GM12872 (cell line): ENCODE results near the gene MYH7B.

Experiments used
- CTCF ChIP-seq: IDR thresholded peaks from 3 replicates; pipeline ENCODE4 v1.5.1; 2011; ENCODE audit warnings: low read depth, mild to moderate bottlenecking, low read length, moderate library complexity; ENCODE audit not compliant: insufficient read depth

The MYH7B gene

GRCh38 chr20:34921436-34921835 is 34.2 kb upstream of the MYH7B start:
- TF ChIP-seq CTCF = no peak

- no peak for TF ChIP-seq CTCF
Observed at GRCh38 chr20:34922654-34923381, 32.9 kb upstream of the MYH7B start.

- TF ChIP-seq CTCF = no peak
Observed at GRCh38 chr20:34923414-34923813, 32.3 kb upstream of the MYH7B start.

GRCh38 chr20:34925341-34925740 is 30.3 kb upstream of the MYH7B start:
- no peak for TF ChIP-seq CTCF

- TF ChIP-seq CTCF = no peak
Observed at GRCh38 chr20:34925981-34926380, 29.7 kb upstream of the MYH7B start.

- no peak for TF ChIP-seq CTCF
Observed at GRCh38 chr20:34926581-34926980, 29.1 kb upstream of the MYH7B start.

GRCh38 chr20:34927736-34928135 is 27.9 kb upstream of the MYH7B start:
- no peak for TF ChIP-seq CTCF
